ENCODE measurements around the gene SPACA6. TPM values are rescaled to one million over a fixed set of nuclear protein-coding genes. Genes with fewer than 3 reads are reported as not detected.

The SPACA6 gene
- total and polyA plus RNA-seq, 2 of the 8 experiments (the other 6 are each of a cell fraction or from before 2014, with no cell fraction given): 7.1 to 7.5 TPM

GRCh38 chr19:51743405-51743804 lies 50.3 kb downstream of the SPACA6 start:
- POLR2A ChIA-PET (ENCODE audit: partially characterized antibody): interaction anchor here (1.6 kb wide), 1 partner anchor 11 kb away, joined by 3 read pairs; no protein-coding TSS in a partner anchor
- Histone ChIP-seq H3K4me2 (ENCODE audit: insufficient read depth in 1 of 2, low read depth in 2 of 2, low read length in 2 of 2) (no peak overlapping the region), H3K36me3 (ENCODE audit: control insufficient read depth in 2 of 4, insufficient read depth in 4 of 4, low read length in 3 of 4) (no peaks in the 10 kb centered on the region), H3K14ac (ENCODE audit: insufficient read length) (no peak overlapping the region), H2AK5ac (ENCODE audit: low read depth, low read length) (no peak overlapping the region), H2BK15ac (ENCODE audit: low read length) (no peak overlapping the region), H3K9ac (replicated peaks in 1 of 4; ENCODE audit: extremely low read depth in 1 of 4, low read depth in 3 of 4, low read length in 3 of 4) (no peak overlapping the region), H3K9me3 (ENCODE audit: insufficient read depth in 2 of 2, low read depth in 1 of 2, low read length in 1 of 2) (peaks cover 0 to 9% of the 10 kb centered on the region in 2 experiments; a peak in 1 of 4 replicates), H3K27ac (ENCODE audit: low read depth, low read length) (no peak overlapping the region), H3K27me3 (replicated peaks in 1 of 4; ENCODE audit: control insufficient read depth in 3 of 4, extremely low read depth in 1 of 4, insufficient read depth in 3 of 4, low read length in 3 of 4) (no peaks in the 10 kb centered on the region), H3K23ac (ENCODE audit: insufficient read length) (no peak overlapping the region), H3K79me2 (ENCODE audit: control insufficient read depth in 1 of 2, insufficient read depth in 2 of 2, low read length in 2 of 2) (no peaks in the 10 kb centered on the region), H3K4ac (replicated peaks; ENCODE audit: insufficient read length, low read depth, low read length) (no peak overlapping the region), H3K79me1 (ENCODE audit: low read depth, low read length) (no peaks in the 10 kb centered on the region), H3K18ac (ENCODE audit: extremely low read depth, low read length) (no peak overlapping the region), H4K5ac (ENCODE audit: insufficient read length, low read depth, low read length) (no peak overlapping the region), H4K8ac (ENCODE audit: extremely low read depth, insufficient read depth, low read length) (no peak overlapping the region), H2AFZ (ENCODE audit: low read length) (no peak overlapping the region), H2BK20ac (ENCODE audit: low read length) (no peak overlapping the region), H2BK5ac (ENCODE audit: low read depth, low read length) (no peak overlapping the region), H3K4me1 (replicated peaks in 1 of 4; ENCODE audit: control insufficient read depth in 3 of 4, insufficient read depth in 4 of 4, low read length in 3 of 4) (no peaks in the 10 kb centered on the region), H4K91ac (replicated peaks; ENCODE audit: insufficient read length, low read length) (no peak overlapping the region), H3K56ac (replicated peaks; ENCODE audit: insufficient read length, low read depth, low read length) (no peak overlapping the region), H3K4me3 (ENCODE audit: extremely low read depth in 1 of 4, insufficient read depth in 2 of 4, low read depth in 3 of 4, low read length in 4 of 4) (no peak overlapping the region), H4K20me1 (replicated peaks in 1 of 2; ENCODE audit: control insufficient read depth in 1 of 2, insufficient read depth in 2 of 2, low read length in 2 of 2) (no peaks in the 10 kb centered on the region), H2BK120ac (replicated peaks; ENCODE audit: low read depth, low read length) (no peak overlapping the region), H3K23me2 (ENCODE audit: low read depth, low read length) (no peaks in the 10 kb centered on the region), H2BK12ac (ENCODE audit: low read depth, low read length) (no peak overlapping the region)
- CTCF ChIA-PET (ENCODE audit: partially characterized antibody): interaction anchor here (1.5 to 2.6 kb wide), 2 partner anchors 31 to 34 kb away, joined by 3 to 8 read pairs; no protein-coding TSS in a partner anchor
- FAIRE-seq (no peak), DNase-seq (ENCODE audit: low read depth in 1 of 2, low spot score in 2 of 2) (no peak)
- WGBS, 2 experiments (ENCODE audit: extremely low coverage in 1 of 2, insufficient coverage in 1 of 2, insufficient read length in 1 of 2, insufficient replicate concordance in 2 of 2, low coverage in 1 of 2, low lambda C conversion rate in 2 of 2, missing lambda C conversion rate in 1 of 2): 81% methylated on average over 3 of the region's 3 CpGs; no CpG with 5 or more reads in 1 of the 2 experiments
- no peak for TF ChIP-seq EP300 (IDR thresholded peaks at IDR 0.05; ENCODE audit: borderline replicate concordance in 1 of 2, low read depth in 2 of 2, low read length in 2 of 2)
- TF ChIP-seq BCL11A (IDR thresholded peaks at IDR 0.05; ENCODE audit: low read depth in 2 of 2, low read length in 2 of 2): no peak
- TF ChIP-seq POU5F1 (IDR thresholded peaks at IDR 0.05; ENCODE audit: low read depth, low read length): no peak
- TF ChIP-seq KDM4A (IDR thresholded peaks at IDR 0.05; ENCODE audit: low read depth, low read length, severe bottlenecking): no peak
- TF ChIP-seq SP2 (IDR thresholded peaks at IDR 0.05; ENCODE audit: low read length): no peak
- TF ChIP-seq ASH2L (IDR thresholded peaks at IDR 0.05; ENCODE audit: low read length): no peak
- no peak for TF ChIP-seq ATF2 (IDR thresholded peaks at IDR 0.05; ENCODE audit: low read length)
- TF ChIP-seq HDAC2 (IDR thresholded peaks at IDR 0.05; ENCODE audit: borderline replicate concordance in 1 of 2, low read depth in 2 of 2, low read length in 2 of 2): no peak
- TF ChIP-seq ATF3 (IDR thresholded peaks at IDR 0.05; ENCODE audit: insufficient read depth, low read depth, low read length): no peak
- no peak for TF ChIP-seq EZH2 (IDR thresholded peaks at IDR 0.05; ENCODE audit: low read depth, low read length, severe bottlenecking)
- TF ChIP-seq SRF (IDR thresholded peaks at IDR 0.05; ENCODE audit: low read depth, low read length): no peak
